GM12891 (cell line): ENCODE results near the gene AKAP5.

Experiments used
- DNase-seq: peaks from one replicate; pipeline ENCODE4 v3.0.0; 2011; ENCODE audit warnings: low spot score; ENCODE audit not compliant: insufficient read length
- FAIRE-seq: peaks from 2 replicates; lab custom pipeline; 2011; peaks lifted over from hg19 to GRCh38; lab: Jason Lieb, UNC
- POLR2A ChIP-seq: IDR thresholded peaks from 2 replicates; pipeline ENCODE4 v1.6.1; 2011; ENCODE audit warnings: low read depth, low read length, control low read depth
- POU2F2 ChIP-seq: IDR thresholded peaks from 2 replicates; pipeline ENCODE4 v1.6.1; 2011; ENCODE audit warnings: low read depth, mild to moderate bottlenecking, control low read depth, low read length, moderate library complexity

The AKAP5 gene

DNA sequence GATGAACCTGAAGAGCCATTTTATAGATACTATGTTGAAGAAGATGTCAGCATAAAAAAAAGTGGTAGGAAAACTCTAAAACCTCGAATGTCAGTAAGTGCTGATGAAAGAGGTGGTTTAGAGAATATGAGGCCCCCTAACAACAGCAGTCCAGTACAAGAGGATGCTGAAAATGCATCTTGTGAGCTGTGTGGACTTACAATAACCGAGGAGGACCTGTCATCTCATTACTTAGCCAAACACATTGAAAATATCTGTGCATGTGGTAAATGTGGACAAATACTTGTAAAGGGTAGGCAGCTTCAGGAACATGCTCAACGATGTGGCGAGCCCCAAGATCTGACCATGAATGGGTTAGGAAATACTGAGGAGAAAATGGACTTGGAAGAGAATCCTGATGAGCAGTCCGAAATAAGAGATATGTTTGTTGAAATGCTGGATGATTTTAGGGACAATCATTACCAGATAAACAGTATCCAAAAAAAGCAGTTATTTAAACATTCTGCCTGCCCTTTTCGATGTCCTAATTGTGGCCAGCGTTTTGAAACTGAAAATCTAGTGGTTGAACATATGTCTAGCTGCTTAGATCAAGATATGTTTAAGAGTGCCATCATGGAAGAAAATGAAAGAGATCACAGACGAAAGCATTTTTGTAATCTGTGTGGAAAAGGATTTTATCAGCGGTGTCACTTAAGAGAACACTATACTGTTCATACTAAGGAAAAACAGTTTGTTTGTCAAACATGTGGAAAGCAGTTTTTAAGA lies 57.5 kb downstream of the AKAP5 start:
- no peak for DNase-seq
- FAIRE-seq = peak; percentile 20
- TF ChIP-seq POU2F2 (no peak), POLR2A (0 out of 2 replicates have a peak, but pooled peaks have one; percentile 18)
